CD4-positive, alpha-beta memory T cell (primary cell): ENCODE measurements around the gene CDK3. TPM values are rescaled to one million over a fixed set of nuclear protein-coding genes. Genes with fewer than 3 reads are reported as not detected.

Source experiments
- CTCF ChIA-PET: fragments of 350-600 bp; sonication (Branson Sonifier 250); formaldehyde crosslinking; loops from one replicate; lab custom pipeline; 2021; ENCODE audit warnings: inconsistent platforms; ENCODE audit not compliant: partially characterized antibody; lab: Charles Lee
- POLR2A ChIA-PET: fragments of 350-600 bp; sonication (Branson Sonifier 250); formaldehyde crosslinking; loops from one replicate; lab custom pipeline; 2021; ENCODE audit not compliant: partially characterized antibody; lab: Charles Lee
- DNase-seq, 5 donors: peaks; one replicate each; pipeline versions ENCODE4 v3.0.0 to v3.0.0-alpha.2; 2020 to 2022; ENCODE audit warnings: mixed read lengths in 1 of 5
- H3K27ac ChIP-seq: one replicate; pipeline ENCODE4 v1.7.0; 2013; ENCODE audit warnings: low read depth, low read length
- H3K27me3 ChIP-seq: 2 replicates; pipeline ENCODE4 v1.7.0; 2013; ENCODE audit warnings: mild to moderate bottlenecking, low read length, moderate library complexity; ENCODE audit not compliant: insufficient read depth
- H3K36me3 ChIP-seq: 2 replicates; pipeline ENCODE4 v1.7.0; 2013; ENCODE audit warnings: mild to moderate bottlenecking, low read length, moderate library complexity; ENCODE audit not compliant: insufficient read depth
- H3K4me1 ChIP-seq: 2 replicates; pipeline ENCODE4 v1.7.0; 2013; ENCODE audit warnings: mild to moderate bottlenecking, low read length, moderate library complexity; ENCODE audit not compliant: insufficient read depth
- H3K4me3 ChIP-seq, 2 donors: one replicate each; pipeline ENCODE4 v1.7.0; 2013; ENCODE audit warnings: low read length in 2 of 2, mild to moderate bottlenecking in 1 of 2
- H3K9me3 ChIP-seq, 2 donors: one replicate each; pipeline ENCODE4 v1.7.0; 2013; ENCODE audit warnings: low read length in 2 of 2, control low read depth in 1 of 2; ENCODE audit not compliant: control insufficient read depth in 1 of 2
- H3K27ac Mint-ChIP-seq, 7 donors: one replicate each; pipeline ENCODE4 v1.8.0; 2020 to 2021; ENCODE audit warnings: mixed read lengths in 7 of 7, mild to moderate bottlenecking in 6 of 7, inconsistent platforms in 3 of 7, moderate library complexity in 3 of 7
- H3K27me3 Mint-ChIP-seq, 2 donors: one replicate each; pipeline ENCODE4 v1.8.0; 2020 to 2021; ENCODE audit warnings: mixed read lengths in 2 of 2
- H3K36me3 Mint-ChIP-seq, 2 donors: one replicate each; pipeline ENCODE4 v1.8.0; 2020 to 2021; ENCODE audit warnings: mixed read lengths in 2 of 2, inconsistent platforms in 1 of 2, mild to moderate bottlenecking in 1 of 2
- H3K4me1 Mint-ChIP-seq, 4 donors: one replicate each; pipeline ENCODE4 v1.8.0; 2020 to 2021; ENCODE audit warnings: mixed read lengths in 4 of 4, mild to moderate bottlenecking in 1 of 4
- H3K4me3 Mint-ChIP-seq, 8 donors: one replicate each; pipeline ENCODE4 v1.8.0; 2020 to 2021; ENCODE audit warnings: mixed read lengths in 8 of 8, mild to moderate bottlenecking in 7 of 8, moderate library complexity in 6 of 8, inconsistent platforms in 3 of 8
- H3K9me3 Mint-ChIP-seq, 8 donors: one replicate each; pipeline ENCODE4 v1.8.0; 2020 to 2021; ENCODE audit warnings: mixed read lengths in 8 of 8, mild to moderate bottlenecking in 5 of 8, inconsistent platforms in 3 of 8, moderate library complexity in 1 of 8
- intact Hi-C: fragments of 100-400 bp; cut with micrococcal nuclease; formaldehyde crosslinking; loops from one replicate; pipeline ENCODE4 v1.15.1; 2023
- polyA plus RNA-seq, 2 donors: library from polyadenylated mRNA; unstranded; fragments of 300-500 nt; fragmentation: Illumina TruSeq; gene quantifications; one replicate each; pipeline ENCODE4 v1.2.3, GENCODE V29; 2021
- total RNA-seq, 2 experiments: library from RNA; stranded (reverse); gene quantifications; one replicate each; pipeline ENCODE4 v1.2.3, GENCODE V29; 2021

CDK3 gene
- total and polyA plus RNA-seq, 4 experiments from 2014 or later: 1.0 to 9.7 (median 5.4) TPM

GRCh38 chr17:76022285-76022684 is 21.6 kb downstream of the CDK3 start:
- H3K27me3 ChIP-seq: no peaks in the 10 kb centered on the region
- H3K4me3 ChIP-seq: no peak overlapping the region
- Mint-ChIP-seq H3K4me1 (no peaks in the 10 kb centered on the region), H3K27me3 (no peaks in the 10 kb centered on the region), H3K4me3 (no peak overlapping the region), H3K9me3 (no peaks in the 10 kb centered on the region), H3K36me3 (no peaks in the 10 kb centered on the region), H3K27ac (no peak overlapping the region)
- DNase-seq: no peak
- H3K36me3 ChIP-seq: no peaks in the 10 kb centered on the region
- POLR2A ChIA-PET: no interaction called here
- H3K4me1 ChIP-seq: no peaks in the 10 kb centered on the region
- intact Hi-C loops: no loop called here
- H3K27ac ChIP-seq: no peak overlapping the region
- no peaks in the 10 kb centered on the region for H3K9me3 ChIP-seq
- CTCF ChIA-PET: interaction anchor here (2.4 kb wide), 1 partner anchor 8 kb away, joined by 12 read pairs; no protein-coding TSS in a partner anchor

- H3K36me3 ChIP-seq: no peaks in the 10 kb centered on the region
- no peak overlapping the region for H3K27ac Mint-ChIP-seq
- no peaks in the 10 kb centered on the region for H3K4me1 Mint-ChIP-seq
- intact Hi-C loops: no loop called here
- H3K36me3 Mint-ChIP-seq: no peaks in the 10 kb centered on the region
- H3K4me3 Mint-ChIP-seq: peak overlapping the region in 1 of 8 donors; percentile 58
- ChIA-PET CTCF (interaction anchor here (2.4 kb wide), 1 partner anchor 9 kb away, joined by 12 read pairs; no protein-coding TSS in a partner anchor), POLR2A (no interaction called here)
- DNase-seq: no peak
- H3K4me3 ChIP-seq: no peak overlapping the region
- no peaks in the 10 kb centered on the region for H3K4me1 ChIP-seq
- H3K9me3 ChIP-seq: no peaks in the 10 kb centered on the region
- no peaks in the 10 kb centered on the region for H3K27me3 ChIP-seq
- H3K27ac ChIP-seq: no peak overlapping the region
- H3K9me3 Mint-ChIP-seq: no peaks in the 10 kb centered on the region
- no peaks in the 10 kb centered on the region for H3K27me3 Mint-ChIP-seq
These were observed 22.6 kb downstream of the CDK3 start for GRCh38 chr17:76022973-76023899.

- no peaks in the 10 kb centered on the region for H3K9me3 ChIP-seq
- Mint-ChIP-seq H3K27me3 (no peaks in the 10 kb centered on the region), H3K9me3 (no peaks in the 10 kb centered on the region), H3K4me3 (no peak overlapping the region), H3K36me3 (no peaks in the 10 kb centered on the region), H3K27ac (no peak overlapping the region), H3K4me1 (peaks cover 0 to 1% (median 0%) of the 10 kb centered on the region in 4 donors)
- intact Hi-C loops: no loop called here
- no peaks in the 10 kb centered on the region for H3K36me3 ChIP-seq
- no peak overlapping the region for H3K4me3 ChIP-seq
- H3K4me1 ChIP-seq: no peaks in the 10 kb centered on the region
- DNase-seq: no peak
- no peaks in the 10 kb centered on the region for H3K27me3 ChIP-seq
- ChIA-PET POLR2A (no interaction called here), CTCF (interaction anchor here (2.4 kb wide), 1 partner anchor 9 kb away, joined by 12 read pairs; no protein-coding TSS in a partner anchor)
- H3K27ac ChIP-seq: no peak overlapping the region
These were observed 23.2 kb downstream of the CDK3 start for GRCh38 chr17:76023900-76024237.

- H3K36me3 Mint-ChIP-seq: no peaks in the 10 kb centered on the region
- ChIA-PET POLR2A (no interaction called here), CTCF (interaction anchor here (2.4 kb wide), 1 partner anchor 10 kb away, joined by 12 read pairs; no protein-coding TSS in a partner anchor)
These were observed 23.7 kb downstream of the CDK3 start for GRCh38 chr17:76024353-76024752.

GRCh38 chr17:76025294-76025693 is 24.6 kb downstream of the CDK3 start:
- H3K36me3 Mint-ChIP-seq: no peaks in the 10 kb centered on the region

More at GRCh38 chr17:76024353-76024752, 23.7 kb downstream of the CDK3 start:
- H3K9me3 ChIP-seq: no peaks in the 10 kb centered on the region
- H3K4me1 ChIP-seq: peaks cover 3% of the 10 kb centered on the region
- DNase-seq: no peak
- H3K36me3 ChIP-seq: no peaks in the 10 kb centered on the region
- Mint-ChIP-seq H3K4me1 (peaks cover under 1 to 6% (median 3%) of the 10 kb centered on the region in 4 donors), H3K9me3 (no peaks in the 10 kb centered on the region), H3K27me3 (no peaks in the 10 kb centered on the region), H3K27ac (no peak overlapping the region), H3K4me3 (no peak overlapping the region)
- no peaks in the 10 kb centered on the region for H3K27me3 ChIP-seq
- H3K4me3 ChIP-seq: no peak overlapping the region
- intact Hi-C loops: no loop called here
- H3K27ac ChIP-seq: no peak overlapping the region

GRCh38 chr17:76026714-76027158 is 26.1 kb downstream of the CDK3 start:
- ChIA-PET CTCF (interaction anchor here (1.2 to 1.3 kb wide), 2 partner anchors 13 kb away, joined by 4 to 5 read pairs; no protein-coding TSS in a partner anchor), POLR2A (no interaction called here)
- H3K4me1 ChIP-seq: peaks cover 12% of the 10 kb centered on the region
- Mint-ChIP-seq H3K4me3 (no peak overlapping the region), H3K4me1 (peaks cover 7 to 14% (median 9%) of the 10 kb centered on the region in 4 donors), H3K36me3 (no peaks in the 10 kb centered on the region), H3K9me3 (no peaks in the 10 kb centered on the region), H3K27me3 (no peaks in the 10 kb centered on the region), H3K27ac (no peak overlapping the region)
- no peak overlapping the region for H3K4me3 ChIP-seq
- no peaks in the 10 kb centered on the region for H3K9me3 ChIP-seq
- intact Hi-C loops: no loop called here
- H3K27ac ChIP-seq: no peak overlapping the region
- no peak for DNase-seq
- no peaks in the 10 kb centered on the region for H3K27me3 ChIP-seq
- no peaks in the 10 kb centered on the region for H3K36me3 ChIP-seq

More at GRCh38 chr17:76025294-76025693, 24.6 kb downstream of the CDK3 start:
- no peak overlapping the region for H3K27ac ChIP-seq
- no peaks in the 10 kb centered on the region for H3K27me3 ChIP-seq
- intact Hi-C loops: no loop called here
- H3K36me3 ChIP-seq: no peaks in the 10 kb centered on the region
- peaks cover 12% of the 10 kb centered on the region for H3K4me1 ChIP-seq
- Mint-ChIP-seq H3K9me3 (no peaks in the 10 kb centered on the region), H3K27ac (no peak overlapping the region), H3K4me1 (peaks cover 7 to 14% (median 9%) of the 10 kb centered on the region in 4 donors), H3K4me3 (no peak overlapping the region), H3K27me3 (no peaks in the 10 kb centered on the region)
- ChIA-PET CTCF (interaction anchor here (1.3 kb wide), 1 partner anchor 11 kb away, joined by 5 read pairs; no protein-coding TSS in a partner anchor), POLR2A (no interaction called here)
- H3K9me3 ChIP-seq: no peaks in the 10 kb centered on the region
- no peak overlapping the region for H3K4me3 ChIP-seq
- no peak for DNase-seq

GRCh38 chr17:76027159-76027839 is 26.6 kb downstream of the CDK3 start, which contains the start of gene EVPL:
Gene EVPL, minus strand, starts transcription at chr17:76027306. Its CDS starts 108 bp downstream, at chr17:76027198.
- no peak for DNase-seq
- Histone ChIP-seq H3K27ac (no peak within 1 kb of the TSS), H3K4me3 (no peak within 1 kb of the TSS), H3K9me3 (no peaks in the 10 kb centered on the region), H3K27me3 (no peaks in the 10 kb centered on the region), H3K36me3 (no peaks in the 10 kb centered on the region), H3K4me1 (peaks cover 12% of the 10 kb centered on the region)
- H3K27ac Mint-ChIP-seq: no peak within 1 kb of the TSS
- H3K9me3 Mint-ChIP-seq: no peaks in the 10 kb centered on the region
- intact Hi-C loops: no loop called here
- ChIA-PET POLR2A (no interaction called here), CTCF (interaction anchor here (1.2 kb wide), 1 partner anchor 13 kb away, joined by 4 read pairs; no protein-coding TSS in a partner anchor)
- no peaks in the 10 kb centered on the region for H3K27me3 Mint-ChIP-seq
- peaks cover 7 to 14% (median 9%) of the 10 kb centered on the region in 4 donors for H3K4me1 Mint-ChIP-seq
- H3K36me3 Mint-ChIP-seq: no peaks in the 10 kb centered on the region
- no peak within 1 kb of the TSS for H3K4me3 Mint-ChIP-seq
